GM12891 (cell line): Measurements from ENCODE around the gene OR10Z1.

Source experiments
- POLR2AphosphoS5 ChIP-seq: IDR thresholded peaks from 2 replicates; pipeline ENCODE4 v1.6.1; 2011; ENCODE audit warnings: low read depth, low read length, control low read depth
- POU2F2 ChIP-seq: IDR thresholded peaks from 2 replicates; pipeline ENCODE4 v1.6.1; 2011; ENCODE audit warnings: low read depth, mild to moderate bottlenecking, control low read depth, low read length, moderate library complexity
- TAF1 ChIP-seq: IDR thresholded peaks from 2 replicates; pipeline ENCODE4 v1.6.1; 2011; ENCODE audit warnings: low read depth, low read length, control low read depth

DNA sequence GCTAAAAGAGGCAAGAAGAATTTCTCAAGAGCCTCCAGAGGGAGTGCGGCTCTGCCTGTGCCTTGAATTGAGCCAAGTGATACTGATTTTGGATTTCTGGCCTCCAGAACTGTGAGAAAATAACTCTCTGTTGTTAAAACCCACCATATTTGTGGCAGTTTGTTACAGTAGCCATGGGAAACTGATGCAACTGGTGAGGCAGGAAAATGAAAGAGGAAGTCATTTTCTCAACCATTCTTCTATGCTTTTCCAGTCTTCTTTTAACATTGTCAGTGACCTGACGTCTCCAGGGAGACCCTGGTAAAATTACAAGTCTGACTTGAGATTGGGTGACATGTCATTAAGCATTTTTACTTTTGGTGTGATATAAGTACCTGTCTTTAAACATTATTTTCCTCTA is 40.5 kb upstream of the OR10Z1 start:
- TF ChIP-seq TAF1 (no peak), POU2F2 (no peak), POLR2AphosphoS5 (no peak)
